Right atrium auricular region (tissue), 2 donors: Measurements from ENCODE around the gene PDE6A. TPM values are rescaled to one million over a fixed set of nuclear protein-coding genes. Genes with fewer than 3 reads are reported as not detected.

Experiments used
- DNase-seq: peaks from one replicate; pipeline ENCODE4 v3.0.0-alpha.2; 2019; ENCODE audit warnings: low spot score
- H3K27ac ChIP-seq, 2 donors: fragments of 200-600 bp; sonication (generic); 1 replicate in 1 of 2; 2 replicates in 1 of 2; pipeline ENCODE4 v1.5.1; 2016 to 2019
- H3K27me3 ChIP-seq, 2 donors: fragments of 200-600 bp; sonication (generic); one replicate each; pipeline versions ENCODE4 v1.5.1 to v1.6.0; 2017 to 2019
- H3K36me3 ChIP-seq: fragments of 200-600 bp; sonication (generic); one replicate; pipeline ENCODE4 v1.5.1; 2016
- H3K4me1 ChIP-seq, 2 donors: fragments of 200-600 bp; sonication (generic); one replicate each; pipeline versions ENCODE4 v1.5.1 to v1.6.0; 2017 to 2019
- H3K4me3 ChIP-seq, 2 donors: fragments of 200-600 bp; sonication (generic); 1 replicate in 1 of 2; 2 replicates in 1 of 2; pipeline ENCODE4 v1.5.1; 2017 to 2019; ENCODE audit warnings: mild to moderate bottlenecking in 1 of 2, moderate library complexity in 1 of 2
- H3K9me3 ChIP-seq, 2 donors: fragments of 200-600 bp; sonication (generic); one replicate each; pipeline ENCODE4 v1.5.1; 2019
- total RNA-seq, 2 donors: library from RNA; depleted of rRNA; stranded (reverse); fragments of >200 nt; gene quantifications; one replicate each; pipeline ENCODE4 v1.1.0, GENCODE V29; 2016
- TF ChIP-seq, protein P1 (sequence below), 2 donors: fragments of 200-600 bp; sonication (generic); IDR thresholded peaks; one replicate each; pipeline ENCODE4 v1.5.1; 2019; ENCODE audit warnings: antibody characterized with exemption in 2 of 2

Gene PDE6A
- total RNA-seq, 2 donors from 2014 or later = 0.08 TPM; not detected in 1

DNA sequence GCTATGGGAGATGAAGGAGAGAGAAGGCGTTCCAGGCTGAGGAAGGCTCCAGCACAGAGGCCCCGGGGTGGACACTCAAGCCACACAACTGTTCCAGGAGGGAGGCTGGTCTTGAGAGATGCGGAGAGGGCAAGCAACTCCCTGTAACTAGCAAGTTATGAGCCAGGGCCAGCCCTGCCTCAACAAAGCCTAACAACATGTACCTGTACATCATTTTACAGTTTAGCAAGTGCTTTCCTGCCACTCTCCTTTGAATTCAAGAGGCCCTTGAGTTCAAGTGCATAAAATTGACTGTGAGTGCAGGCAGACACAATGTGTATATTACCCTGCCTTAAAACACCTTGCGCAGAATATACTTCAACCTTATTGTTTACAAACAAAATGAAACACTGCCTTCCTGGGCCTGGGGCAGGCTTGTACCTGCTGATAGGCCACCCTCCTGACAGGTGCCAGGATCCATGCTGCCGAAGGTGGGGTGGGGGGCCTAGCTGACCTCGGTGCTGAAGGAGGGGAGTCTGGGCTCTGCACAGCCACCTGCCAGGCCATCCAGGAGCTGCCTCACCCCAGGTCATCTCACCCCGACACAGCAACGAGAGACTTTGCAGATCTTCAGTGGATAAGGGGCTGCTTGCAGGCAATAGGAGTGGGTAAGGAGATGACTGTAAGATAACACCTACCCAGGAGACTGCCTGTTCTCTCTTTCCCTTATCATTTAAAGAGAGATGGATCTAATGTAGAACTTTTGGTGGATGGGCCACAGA lies 134.5 kb downstream of the PDE6A start:
- Histone ChIP-seq H3K27ac (peak overlapping the region; percentile 67 to 72), H3K4me3 (no peak overlapping the region), H3K27me3 (no peaks in the 10 kb centered on the region), H3K9me3 (no peaks in the 10 kb centered on the region), H3K4me1 (peaks cover 0 to 66% of the 10 kb centered on the region in 2 donors), H3K36me3 (no peaks in the 10 kb centered on the region)
- DNase-seq = no peak
- TF ChIP-seq, protein P1, sequence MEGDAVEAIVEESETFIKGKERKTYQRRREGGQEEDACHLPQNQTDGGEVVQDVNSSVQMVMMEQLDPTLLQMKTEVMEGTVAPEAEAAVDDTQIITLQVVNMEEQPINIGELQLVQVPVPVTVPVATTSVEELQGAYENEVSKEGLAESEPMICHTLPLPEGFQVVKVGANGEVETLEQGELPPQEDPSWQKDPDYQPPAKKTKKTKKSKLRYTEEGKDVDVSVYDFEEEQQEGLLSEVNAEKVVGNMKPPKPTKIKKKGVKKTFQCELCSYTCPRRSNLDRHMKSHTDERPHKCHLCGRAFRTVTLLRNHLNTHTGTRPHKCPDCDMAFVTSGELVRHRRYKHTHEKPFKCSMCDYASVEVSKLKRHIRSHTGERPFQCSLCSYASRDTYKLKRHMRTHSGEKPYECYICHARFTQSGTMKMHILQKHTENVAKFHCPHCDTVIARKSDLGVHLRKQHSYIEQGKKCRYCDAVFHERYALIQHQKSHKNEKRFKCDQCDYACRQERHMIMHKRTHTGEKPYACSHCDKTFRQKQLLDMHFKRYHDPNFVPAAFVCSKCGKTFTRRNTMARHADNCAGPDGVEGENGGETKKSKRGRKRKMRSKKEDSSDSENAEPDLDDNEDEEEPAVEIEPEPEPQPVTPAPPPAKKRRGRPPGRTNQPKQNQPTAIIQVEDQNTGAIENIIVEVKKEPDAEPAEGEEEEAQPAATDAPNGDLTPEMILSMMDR (IDR thresholded peaks at IDR 0.05) = no peak

DNA sequence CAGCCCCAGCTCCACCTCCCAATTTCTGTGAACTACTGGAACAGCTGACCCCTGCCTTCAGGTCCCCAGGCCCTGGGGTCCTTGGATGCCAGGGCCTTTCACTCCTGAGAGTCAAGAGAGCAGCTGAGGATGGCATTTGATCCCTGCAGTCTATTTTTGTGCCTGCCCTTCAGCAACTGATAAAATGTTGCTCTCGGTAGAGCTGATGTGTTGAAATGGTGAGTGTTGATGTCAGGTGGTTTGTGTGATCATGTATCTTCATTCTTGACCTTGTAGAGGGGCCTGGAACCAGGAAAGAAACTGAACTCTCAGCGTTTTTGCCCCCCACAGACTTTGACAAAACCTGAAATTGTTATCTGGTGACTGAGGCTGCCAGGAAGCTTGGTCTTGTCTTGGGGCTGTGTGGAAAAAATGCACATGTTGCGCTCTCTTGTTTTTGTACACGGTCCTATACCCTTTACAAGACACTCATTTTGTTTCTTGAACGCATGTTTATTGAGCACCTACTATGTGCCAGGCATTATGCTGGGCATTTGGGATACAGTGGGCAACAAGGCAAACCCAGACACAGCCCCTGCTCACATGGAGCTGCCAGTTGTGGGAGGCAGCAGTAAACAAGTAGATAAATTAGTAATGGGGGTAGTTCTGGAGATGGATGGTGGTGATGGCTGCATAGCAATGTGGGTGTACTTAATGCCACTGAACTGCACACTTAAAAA lies 136.2 kb downstream of the PDE6A start:
- DNase-seq = no peak
- Histone ChIP-seq H3K9me3 (no peaks in the 10 kb centered on the region), H3K4me3 (no peak overlapping the region), H3K4me1 (peaks cover 0 to 83% of the 10 kb centered on the region in 2 donors), H3K36me3 (no peaks in the 10 kb centered on the region), H3K27me3 (no peaks in the 10 kb centered on the region), H3K27ac (peak overlapping the region; percentile 85 to 87)
- TF ChIP-seq, protein P1 (IDR thresholded peaks at IDR 0.05) = no peak

Other genes with a start within 250 kb of the PDE6A start
- gene PPARGC1B, start 214.5 kb downstream of the PDE6A start, total RNA-seq = 10 to 100 TPM; 10.1 to 11.4 TPM
- gene SLC26A2, start 16.0 kb upstream of the PDE6A start, total RNA-seq = 10 to 100 TPM in 1 of 2 donors, 1 to 10 TPM in 1; 7.2 to 12.0 TPM
- 1 to 10 TPM; 1.6 to 2.3 TPM for gene TIGD6, start 55.9 kb upstream of the PDE6A start, total RNA-seq
- 10 to 100 TPM; 18.4 to 21.1 TPM for gene HMGXB3, start 55.9 kb upstream of the PDE6A start, total RNA-seq
- 10 to 100 TPM; 11.2 to 24.6 TPM for gene CSF1R, start 141.8 kb upstream of the PDE6A start, total RNA-seq
- 10 to 100 TPM; 68.3 to 68.7 TPM for gene PDGFRB, start 211.1 kb upstream of the PDE6A start, total RNA-seq
- gene CDX1, start 222.0 kb upstream of the PDE6A start, total RNA-seq = not detected
- gene SLC6A7, start 245.3 kb upstream of the PDE6A start, total RNA-seq = not detected